Mucosa of stomach (tissue), 1 donor: ENCODE results near the gene HCAR1.
"Not testable (repeated sequence)": the region's sequence is repeated elsewhere in the genome, so short reads cannot be mapped to it uniquely, and the experiment has no call there.

Experiments used
- H3K27me3 ChIP-seq: one replicate; pipeline ENCODE4 v1.7.0; 2013; ENCODE audit warnings: mild to moderate bottlenecking, low read length; ENCODE audit not compliant: control insufficient read depth, insufficient read depth
- H3K36me3 ChIP-seq: one replicate; pipeline ENCODE4 v1.7.0; 2013; ENCODE audit warnings: low read length; ENCODE audit not compliant: control insufficient read depth, insufficient read depth
- H3K4me1 ChIP-seq: one replicate; pipeline ENCODE4 v1.7.0; 2013; ENCODE audit warnings: mild to moderate bottlenecking, low read length; ENCODE audit not compliant: control insufficient read depth, insufficient read depth
- H3K4me3 ChIP-seq: one replicate; pipeline ENCODE4 v1.7.0; 2013; ENCODE audit warnings: low read length
- H3K9ac ChIP-seq: one replicate; pipeline ENCODE4 v1.7.0; 2013; ENCODE audit warnings: mild to moderate bottlenecking, low read length, moderate library complexity
- H3K9me3 ChIP-seq: one replicate; pipeline ENCODE4 v1.7.0; 2013; ENCODE audit warnings: mild to moderate bottlenecking, low read length, moderate library complexity; ENCODE audit not compliant: control insufficient read depth
- donor health status: Pancreatic carcinoma.

Gene HCAR1

DNA sequence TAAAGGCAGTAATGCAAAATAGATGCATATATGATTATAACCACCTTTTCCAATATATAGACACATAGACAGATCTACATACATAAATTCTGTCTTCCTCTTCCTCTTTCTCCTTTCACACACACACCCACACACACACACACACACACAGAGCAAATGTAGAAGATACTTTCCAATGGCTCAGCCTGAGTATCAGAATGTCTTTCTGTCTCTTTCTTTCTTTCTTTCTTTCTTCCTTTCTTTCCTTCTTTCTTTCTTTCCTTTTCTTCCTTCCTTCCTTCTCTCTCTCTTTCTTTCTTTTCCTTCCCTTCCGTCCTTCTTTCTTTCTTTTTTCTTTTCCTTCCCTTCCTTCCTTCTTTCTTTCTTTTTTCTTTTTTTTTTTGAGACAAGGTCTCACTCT, 19.4 kb downstream of the HCAR1 start:
- not testable (repeated sequence) for H3K9me3 ChIP-seq, H3K36me3 ChIP-seq, H3K4me3 ChIP-seq, H3K4me1 ChIP-seq, H3K27me3 ChIP-seq, H3K9ac ChIP-seq

GRCh38 chr12:122710341-122710740, 20.3 kb downstream of the HCAR1 start:
- not testable (repeated sequence) for H3K27me3 ChIP-seq

GRCh38 chr12:122709287-122709686, 21.4 kb downstream of the HCAR1 start:
- not testable (repeated sequence) for H3K4me1 ChIP-seq, H3K27me3 ChIP-seq, H3K4me3 ChIP-seq, H3K9me3 ChIP-seq, H3K9ac ChIP-seq, H3K36me3 ChIP-seq

More at GRCh38 chr12:122710341-122710740, 20.3 kb downstream of the HCAR1 start:
- not testable (repeated sequence) for H3K4me3 ChIP-seq, H3K9me3 ChIP-seq, H3K4me1 ChIP-seq, H3K36me3 ChIP-seq, H3K9ac ChIP-seq

GRCh38 chr12:122703841-122704240, 26.8 kb downstream of the HCAR1 start:
- not testable (repeated sequence) for H3K9ac ChIP-seq, H3K36me3 ChIP-seq, H3K27me3 ChIP-seq, H3K9me3 ChIP-seq, H3K4me3 ChIP-seq, H3K4me1 ChIP-seq

DNA sequence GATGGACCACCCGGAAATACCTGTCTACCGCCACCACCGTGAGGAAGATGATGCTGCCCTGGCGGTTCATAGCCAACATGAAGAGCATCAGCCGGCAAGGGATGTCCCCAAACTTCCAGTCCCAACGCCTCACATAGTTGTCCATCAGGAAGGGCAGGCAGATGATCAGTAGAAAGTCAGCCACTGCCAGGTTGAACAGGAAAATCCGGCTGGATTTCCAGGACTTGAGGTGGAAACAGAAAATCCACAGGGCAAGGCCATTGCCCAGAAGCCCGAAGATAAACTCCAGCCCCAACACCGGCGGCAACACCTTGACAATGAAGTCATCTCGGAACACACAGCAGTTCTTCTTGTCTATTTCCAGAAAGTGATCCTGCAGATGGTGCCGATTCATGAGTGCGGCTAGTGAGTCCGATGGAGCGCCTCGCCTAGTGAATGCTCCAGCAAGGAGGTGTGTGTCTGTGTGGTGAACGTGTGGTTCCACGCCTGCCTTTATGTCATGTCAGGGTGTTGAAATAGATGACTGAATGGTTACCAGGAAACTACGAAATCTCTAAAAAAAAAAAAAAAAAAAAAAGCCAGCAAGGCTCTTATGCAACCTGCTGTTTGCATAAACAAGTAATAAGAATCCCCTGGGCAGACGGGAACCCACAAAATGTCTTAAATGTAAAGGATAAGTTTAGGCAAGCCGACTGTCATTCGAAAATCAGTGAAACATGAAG, 27.6 kb downstream of the HCAR1 start, which contains the start of gene HCAR2:
Gene HCAR2, minus strand, starts transcription at position 468 of the 722 bp plus-strand sequence. Its CDS starts 74 bp downstream, at position 394.
- H3K27me3 ChIP-seq, H3K9me3 ChIP-seq, H3K36me3 ChIP-seq, H3K9ac ChIP-seq, H3K4me3 ChIP-seq, H3K4me1 ChIP-seq: not testable (repeated sequence)

DNA sequence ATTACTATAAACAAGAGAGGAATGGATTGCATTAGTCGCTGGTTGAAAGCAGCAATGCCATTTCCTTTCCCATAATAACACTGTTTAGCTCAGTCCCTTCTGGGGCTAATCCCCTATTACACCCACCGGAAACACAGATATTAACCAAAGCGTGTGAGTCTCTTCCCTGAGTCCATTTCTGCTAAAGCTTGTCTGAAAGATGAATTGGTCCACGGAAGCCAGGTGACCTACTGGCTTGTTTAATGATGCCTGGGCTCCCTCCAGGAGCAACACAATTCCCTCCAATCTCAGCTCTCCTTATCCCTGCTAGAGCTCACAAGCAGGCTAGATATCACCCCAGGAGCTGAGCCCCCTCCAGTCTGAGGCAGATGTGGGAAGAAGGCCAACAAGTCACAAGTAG, 29.2 kb downstream of the HCAR1 start:
- H3K4me1 ChIP-seq, H3K9me3 ChIP-seq, H3K36me3 ChIP-seq, H3K27me3 ChIP-seq, H3K9ac ChIP-seq, H3K4me3 ChIP-seq: not testable (repeated sequence)

DNA sequence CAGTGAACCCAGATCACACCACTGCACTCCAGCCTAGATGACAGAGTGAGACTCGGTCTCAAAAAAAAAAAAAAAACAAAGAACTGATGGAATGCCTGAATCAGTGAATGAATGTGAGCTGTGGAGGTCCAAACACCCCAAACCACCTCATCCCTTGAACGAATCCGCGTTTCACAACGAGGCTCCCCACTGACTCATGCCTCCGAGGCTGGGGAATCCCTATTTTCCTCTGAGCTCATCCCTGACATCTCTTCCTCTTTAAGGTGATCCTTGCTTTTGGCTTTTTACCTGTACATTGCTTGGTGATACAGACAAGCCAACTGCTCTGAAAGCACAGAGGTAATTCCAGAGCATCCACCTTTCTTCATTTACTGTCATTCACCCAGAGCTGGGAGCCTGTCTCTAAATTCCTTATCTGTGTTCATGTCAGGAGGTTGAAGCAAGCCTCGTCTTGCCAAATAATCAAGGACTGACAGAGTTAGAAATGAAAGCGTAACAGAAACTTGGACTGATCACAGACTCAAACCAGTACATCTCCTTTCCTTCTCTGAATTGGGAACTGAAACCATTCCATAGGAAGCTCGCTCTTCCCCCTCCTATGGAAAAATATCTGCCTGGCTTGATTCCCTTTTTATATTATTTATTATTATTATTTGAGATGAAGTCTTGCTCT, 30.5 kb downstream of the HCAR1 start:
- not testable (repeated sequence) for H3K27me3 ChIP-seq, H3K9ac ChIP-seq, H3K9me3 ChIP-seq, H3K36me3 ChIP-seq, H3K4me1 ChIP-seq, H3K4me3 ChIP-seq

DNA sequence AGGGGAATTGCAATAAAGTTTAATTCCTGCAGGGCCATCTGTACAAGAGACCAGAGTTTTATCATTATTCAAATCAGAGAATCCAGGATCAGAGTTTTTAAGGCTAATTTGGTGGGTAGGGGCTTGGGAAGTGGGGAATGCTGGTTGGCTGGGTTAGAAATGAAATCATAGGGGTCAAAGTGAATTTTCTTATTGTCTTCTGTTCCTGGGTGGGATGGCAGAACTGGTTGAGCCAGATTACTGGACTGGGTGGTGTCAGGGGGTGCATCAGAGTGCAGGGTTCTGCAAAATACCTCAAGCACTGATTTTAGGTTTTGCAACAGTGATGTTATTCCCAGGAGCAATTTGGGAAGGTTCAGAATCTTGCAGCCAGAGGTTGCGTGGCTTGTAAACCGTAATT, 33.7 kb downstream of the HCAR1 start:
- H3K27me3 ChIP-seq, H3K4me3 ChIP-seq, H3K36me3 ChIP-seq, H3K9ac ChIP-seq, H3K4me1 ChIP-seq, H3K9me3 ChIP-seq: not testable (repeated sequence)

DNA sequence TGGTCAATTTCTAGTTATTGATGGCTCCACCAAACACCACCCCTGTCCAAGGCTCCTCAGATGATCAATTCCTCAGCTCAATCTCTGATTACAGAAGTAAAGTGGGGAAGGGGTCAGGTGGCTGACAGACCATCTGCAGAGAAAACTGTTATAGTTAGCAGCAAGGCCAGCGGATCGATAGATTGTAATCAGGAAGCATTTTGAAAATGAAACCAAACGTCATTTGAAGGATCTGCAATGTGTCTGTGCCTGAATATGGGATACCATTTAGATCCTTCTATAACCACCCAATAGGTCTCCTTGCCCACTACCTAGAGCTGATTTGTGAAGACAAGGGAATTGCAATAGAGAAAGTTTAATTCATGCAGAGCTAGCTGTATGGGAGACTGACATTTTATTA, 39.1 kb downstream of the HCAR1 start:
- Histone ChIP-seq H3K36me3 (no peaks in the 10 kb centered on the region), H3K27me3 (no peaks in the 10 kb centered on the region), H3K4me3 (no peak overlapping the region), H3K9me3 (no peaks in the 10 kb centered on the region), H3K4me1 (peaks cover 5% of the 10 kb centered on the region), H3K9ac (no peak overlapping the region)

DNA sequence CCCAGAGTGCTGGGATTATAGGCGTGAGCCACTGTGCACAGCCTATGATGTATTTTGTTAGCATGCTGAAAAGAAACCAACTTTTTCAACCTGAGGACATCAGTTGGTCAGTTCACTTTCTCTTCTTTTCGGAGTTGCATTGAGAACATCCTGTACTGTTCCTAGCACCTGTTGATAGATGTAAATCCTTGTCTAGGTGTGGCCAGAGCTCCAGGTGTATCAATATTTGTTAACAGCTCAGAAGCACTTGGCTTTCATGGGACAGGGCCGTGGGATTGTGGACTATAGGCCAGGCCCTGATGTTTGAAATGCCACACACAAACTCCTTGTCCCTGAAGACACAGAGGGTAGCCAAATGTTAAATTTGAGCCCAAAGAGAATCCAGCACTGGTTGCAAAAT, 42.4 kb downstream of the HCAR1 start:
- Histone ChIP-seq H3K4me3 (no peak overlapping the region), H3K9me3 (no peaks in the 10 kb centered on the region), H3K9ac (no peak overlapping the region), H3K36me3 (no peaks in the 10 kb centered on the region), H3K4me1 (peaks cover 5% of the 10 kb centered on the region), H3K27me3 (no peaks in the 10 kb centered on the region)

- Histone ChIP-seq H3K9me3 (no peaks in the 10 kb centered on the region), H3K4me1 (peaks cover 5% of the 10 kb centered on the region), H3K9ac (no peak overlapping the region), H3K4me3 (no peak overlapping the region), H3K27me3 (no peaks in the 10 kb centered on the region), H3K36me3 (no peaks in the 10 kb centered on the region)
Measured at GRCh38 chr12:122687086-122687485, 43.6 kb downstream of the HCAR1 start.

GRCh38 chr12:122686538-122686937, 44.1 kb downstream of the HCAR1 start:
- Histone ChIP-seq H3K27me3 (no peaks in the 10 kb centered on the region), H3K4me1 (peaks cover 5% of the 10 kb centered on the region), H3K36me3 (no peaks in the 10 kb centered on the region), H3K9ac (no peak overlapping the region), H3K4me3 (no peak overlapping the region), H3K9me3 (no peaks in the 10 kb centered on the region)
